Measurements from ENCODE around the gene DRD2. TPM values are rescaled to one million over a fixed set of nuclear protein-coding genes. Genes with fewer than 3 reads are reported as not detected.

Gene DRD2
- total RNA-seq, 4 donors from 2014 or later = 0.13 to 0.17 TPM; not detected in 2

- no peaks in the 10 kb centered on the region for H3K27me3 ChIP-seq
- H3K4me3 ChIP-seq = no peak overlapping the region
- no peak overlapping the region for H3K27ac ChIP-seq (replicated peaks in 1 of 4)
- WGBS = 80% methylated on average over 4 of the region's 7 CpGs
- intact Hi-C loops (cut with DNase I) = no loop called here
- DNase-seq (ENCODE audit: extremely low spot score) = no peak
- H3K36me3 ChIP-seq = no peaks in the 10 kb centered on the region
- no peaks in the 10 kb centered on the region for H3K9me3 ChIP-seq
- no peaks in the 10 kb centered on the region for H3K4me1 ChIP-seq
- TF ChIP-seq CTCF (IDR thresholded peaks at IDR 0.05) (no peak), POLR2AphosphoS5 (IDR thresholded peaks at IDR 0.05) (no peak), POLR2A (IDR thresholded peaks at IDR 0.05; ENCODE audit: low read depth) (no peak), EP300 (IDR thresholded peaks at IDR 0.05) (no peak)
Observed at GRCh38 chr11:113397212-113397611, 78.0 kb downstream of the DRD2 start.

GRCh38 chr11:113396690-113397089 is 78.5 kb downstream of the DRD2 start:
- no CpG with 5 or more reads among the region's 1 CpG for WGBS
- Histone ChIP-seq H3K4me1 (no peaks in the 10 kb centered on the region), H3K27me3 (no peaks in the 10 kb centered on the region), H3K27ac (replicated peaks in 1 of 4) (no peak overlapping the region), H3K36me3 (no peaks in the 10 kb centered on the region), H3K4me3 (no peak overlapping the region), H3K9me3 (no peaks in the 10 kb centered on the region)
- TF ChIP-seq POLR2A (IDR thresholded peaks at IDR 0.05; ENCODE audit: low read depth) (no peak), POLR2AphosphoS5 (IDR thresholded peaks at IDR 0.05) (no peak), EP300 (IDR thresholded peaks at IDR 0.05) (no peak), CTCF (IDR thresholded peaks at IDR 0.05) (no peak)
- no peak for DNase-seq (ENCODE audit: extremely low spot score)
- intact Hi-C loops (cut with DNase I) = no loop called here

- no peak overlapping the region for H3K27ac ChIP-seq (replicated peaks in 1 of 4)
- intact Hi-C loops (cut with DNase I) = no loop called here
- TF ChIP-seq CTCF (IDR thresholded peaks at IDR 0.05) (no peak), POLR2AphosphoS5 (IDR thresholded peaks at IDR 0.05) (no peak), EP300 (IDR thresholded peaks at IDR 0.05) (no peak), POLR2A (IDR thresholded peaks at IDR 0.05; ENCODE audit: low read depth) (no peak)
- peaks cover 0 to 7% (median 0%) of the 10 kb centered on the region in 4 donors for H3K27me3 ChIP-seq
- H3K9me3 ChIP-seq = no peaks in the 10 kb centered on the region
- H3K4me1 ChIP-seq = no peaks in the 10 kb centered on the region
- WGBS = 93% methylated on average over 9 of the region's 9 CpGs
- DNase-seq (ENCODE audit: extremely low spot score) = no peak
- no peak overlapping the region for H3K4me3 ChIP-seq
- no peaks in the 10 kb centered on the region for H3K36me3 ChIP-seq
Observed at GRCh38 chr11:113395782-113396336, 79.3 kb downstream of the DRD2 start.

- no peak overlapping the region for H3K4me3 ChIP-seq
- no peaks in the 10 kb centered on the region for H3K4me1 ChIP-seq
- H3K36me3 ChIP-seq = no peaks in the 10 kb centered on the region
- no peak for TF ChIP-seq POLR2AphosphoS5 (IDR thresholded peaks at IDR 0.05)
- no peak for TF ChIP-seq POLR2A (IDR thresholded peaks at IDR 0.05; ENCODE audit: low read depth)
- TF ChIP-seq CTCF (IDR thresholded peaks at IDR 0.05) = no peak
- no peak for TF ChIP-seq EP300 (IDR thresholded peaks at IDR 0.05)
- 94% methylated on average over 8 of the region's 11 CpGs for WGBS
- no peak overlapping the region for H3K27ac ChIP-seq (replicated peaks in 1 of 4)
- H3K27me3 ChIP-seq = peaks cover 0 to 16% (median 0%) of the 10 kb centered on the region in 4 donors
- no peaks in the 10 kb centered on the region for H3K9me3 ChIP-seq
- DNase-seq (ENCODE audit: extremely low spot score) = no peak
- intact Hi-C loops (cut with DNase I) = no loop called here
Observed at GRCh38 chr11:113394919-113395318, 80.3 kb downstream of the DRD2 start.

- Histone ChIP-seq H3K27me3 (peaks cover 0 to 29% (median 0%) of the 10 kb centered on the region in 4 donors), H3K4me3 (no peak overlapping the region), H3K4me1 (no peaks in the 10 kb centered on the region), H3K27ac (replicated peaks in 1 of 4) (no peak overlapping the region), H3K9me3 (no peaks in the 10 kb centered on the region), H3K36me3 (no peaks in the 10 kb centered on the region)
- DNase-seq (ENCODE audit: extremely low spot score) = no peak
- 75% methylated on average over 5 of the region's 8 CpGs for WGBS
- TF ChIP-seq POLR2A (IDR thresholded peaks at IDR 0.05; ENCODE audit: low read depth) (no peak), POLR2AphosphoS5 (IDR thresholded peaks at IDR 0.05) (no peak), CTCF (IDR thresholded peaks at IDR 0.05) (no peak), EP300 (IDR thresholded peaks at IDR 0.05) (no peak)
- intact Hi-C loops (cut with DNase I) = no loop called here
Observed at GRCh38 chr11:113393501-113393985, 81.7 kb downstream of the DRD2 start.

Measured in esophagus muscularis mucosa (tissue), 4 donors.